ENCODE data around the gene PNPLA7. TPM values are rescaled to one million over a fixed set of nuclear protein-coding genes. Genes with fewer than 3 reads are reported as not detected.
A peak's percentile ranks its signal among the peaks of the same experiment; 100 is the strongest.

PNPLA7 gene
- total and polyA plus RNA-seq, 8 donors: 3.5 to 51.3 (median 16.6) TPM

GRCh38 chr9:137427454-137428310, 122.5 kb downstream of the PNPLA7 start:
- H3K4me1 ChIP-seq: peaks cover 17 to 50% (median 46%) of the 10 kb centered on the region in 4 donors
- TF ChIP-seq, protein P1, sequence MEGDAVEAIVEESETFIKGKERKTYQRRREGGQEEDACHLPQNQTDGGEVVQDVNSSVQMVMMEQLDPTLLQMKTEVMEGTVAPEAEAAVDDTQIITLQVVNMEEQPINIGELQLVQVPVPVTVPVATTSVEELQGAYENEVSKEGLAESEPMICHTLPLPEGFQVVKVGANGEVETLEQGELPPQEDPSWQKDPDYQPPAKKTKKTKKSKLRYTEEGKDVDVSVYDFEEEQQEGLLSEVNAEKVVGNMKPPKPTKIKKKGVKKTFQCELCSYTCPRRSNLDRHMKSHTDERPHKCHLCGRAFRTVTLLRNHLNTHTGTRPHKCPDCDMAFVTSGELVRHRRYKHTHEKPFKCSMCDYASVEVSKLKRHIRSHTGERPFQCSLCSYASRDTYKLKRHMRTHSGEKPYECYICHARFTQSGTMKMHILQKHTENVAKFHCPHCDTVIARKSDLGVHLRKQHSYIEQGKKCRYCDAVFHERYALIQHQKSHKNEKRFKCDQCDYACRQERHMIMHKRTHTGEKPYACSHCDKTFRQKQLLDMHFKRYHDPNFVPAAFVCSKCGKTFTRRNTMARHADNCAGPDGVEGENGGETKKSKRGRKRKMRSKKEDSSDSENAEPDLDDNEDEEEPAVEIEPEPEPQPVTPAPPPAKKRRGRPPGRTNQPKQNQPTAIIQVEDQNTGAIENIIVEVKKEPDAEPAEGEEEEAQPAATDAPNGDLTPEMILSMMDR (IDR thresholded peaks at IDR 0.05): no peak
- no peak for TF ChIP-seq POLR2A (IDR thresholded peaks at IDR 0.05)
- no peak for TF ChIP-seq EP300 (IDR thresholded peaks at IDR 0.05)
- no peak for TF ChIP-seq POLR2AphosphoS5 (IDR thresholded peaks at IDR 0.05)
- intact Hi-C loops (cut with DNase I; ENCODE audit: low total_unique reads): no loop called here
- H3K27me3 ChIP-seq: no peaks in the 10 kb centered on the region
- DNase-seq: no peak
- 77 to 84% (median 83%) methylated on average over 16 to 27 of the region's 27 CpGs for WGBS, 5 donors
- H3K4me3 ChIP-seq: no peak overlapping the region
- H3K9me3 ChIP-seq: no peaks in the 10 kb centered on the region
- no peaks in the 10 kb centered on the region for H3K36me3 ChIP-seq
- H3K27ac ChIP-seq: no peak overlapping the region

DNA sequence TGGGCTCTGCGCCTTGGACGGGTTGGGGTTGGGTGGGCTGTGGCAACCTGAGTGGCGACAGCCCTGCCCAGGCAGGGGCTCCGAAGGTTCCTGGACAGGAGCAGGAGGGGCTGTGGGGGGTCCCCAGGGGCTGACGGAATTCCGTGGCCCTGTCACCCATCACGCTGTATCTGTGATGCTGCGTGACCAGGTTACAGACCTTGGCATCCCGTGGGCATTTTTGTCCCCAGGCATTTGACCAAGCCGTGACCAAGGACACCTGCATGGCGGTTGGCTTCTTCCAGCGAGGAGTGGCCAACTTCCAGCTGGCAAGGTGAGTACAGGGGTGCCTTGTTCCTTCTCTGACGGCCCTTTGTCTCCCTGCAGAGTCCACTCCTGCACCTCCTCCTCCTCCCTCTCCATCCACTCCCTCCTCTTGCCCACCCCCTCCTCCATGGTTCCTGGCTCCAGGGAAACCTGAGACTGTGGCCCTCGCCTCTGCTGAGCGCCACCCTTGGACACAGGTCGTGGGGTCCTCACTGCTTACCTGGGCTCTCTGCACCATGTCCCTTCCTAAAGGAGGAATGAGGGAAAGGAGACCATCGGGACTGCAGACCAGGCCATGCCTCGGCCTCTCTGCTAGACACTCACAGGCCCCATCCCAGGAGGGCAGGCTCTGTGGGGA, 124.1 kb downstream of the PNPLA7 start:
- intact Hi-C loops (cut with DNase I; ENCODE audit: low total_unique reads): no loop called here
- H3K4me3 ChIP-seq: no peak overlapping the region
- TF ChIP-seq, protein P1 (IDR thresholded peaks at IDR 0.05): no peak
- TF ChIP-seq POLR2AphosphoS5 (IDR thresholded peaks at IDR 0.05): no peak
- TF ChIP-seq POLR2A (IDR thresholded peaks at IDR 0.05): no peak
- TF ChIP-seq EP300 (IDR thresholded peaks at IDR 0.05): no peak
- WGBS, 5 donors: 82 to 86% (median 84%) methylated on average over 18 of the region's 18 CpGs
- no peaks in the 10 kb centered on the region for H3K36me3 ChIP-seq
- no peaks in the 10 kb centered on the region for H3K27me3 ChIP-seq
- peaks cover 24 to 63% (median 58%) of the 10 kb centered on the region in 4 donors for H3K4me1 ChIP-seq
- no peak overlapping the region for H3K27ac ChIP-seq
- H3K9me3 ChIP-seq: no peaks in the 10 kb centered on the region
- DNase-seq: peak in 1 of 2 donors; percentile 5

- WGBS, 5 donors: 4 to 21% (median 11%) methylated on average over 35 to 77 of the region's 77 CpGs
- intact Hi-C loops (cut with DNase I; ENCODE audit: low total_unique reads): no loop called here
- peaks cover 17 to 55% (median 44%) of the 10 kb centered on the region in 4 donors for H3K4me1 ChIP-seq
- no peaks in the 10 kb centered on the region for H3K27me3 ChIP-seq
- peak overlapping the region; percentile 91 to 95 (median 92) for H3K27ac ChIP-seq
- TF ChIP-seq POLR2AphosphoS5 (IDR thresholded peaks at IDR 0.05) (peak in 2 of 3 donors; percentile 19 to 40), POLR2A (IDR thresholded peaks at IDR 0.05) (no peak), EP300 (IDR thresholded peaks at IDR 0.05) (no peak)
- TF ChIP-seq, protein P1 (IDR thresholded peaks at IDR 0.05): peak in 1 of 7 experiments; percentile 32
- no peaks in the 10 kb centered on the region for H3K36me3 ChIP-seq
- peak; percentile 71 to 80 for DNase-seq
- no peaks in the 10 kb centered on the region for H3K9me3 ChIP-seq
- peak overlapping the region; percentile 88 to 99 (median 96) for H3K4me3 ChIP-seq
Observed at GRCh38 chr9:137423514-137424291, 126.5 kb downstream of the PNPLA7 start.

Data from stomach (tissue), 9 donors.